Astrocyte (in vitro differentiated cells and primary cell): Measurements from ENCODE around the gene NOPCHAP1.

ENCODE experiments used
- EZH2 ChIP-seq: IDR thresholded peaks from 2 replicates; pipeline ENCODE4 v1.6.1; 2012; ENCODE audit warnings: mild to moderate bottlenecking, low read length, inconsistent platforms; ENCODE audit not compliant: insufficient read depth
- TF ChIP-seq, protein P1 (sequence below): IDR thresholded peaks from 2 replicates; pipeline ENCODE4 v1.5.1; 2011; ENCODE audit warnings: low read depth, mild to moderate bottlenecking, inconsistent platforms, low read length, moderate library complexity; ENCODE audit not compliant: insufficient read depth

DNA sequence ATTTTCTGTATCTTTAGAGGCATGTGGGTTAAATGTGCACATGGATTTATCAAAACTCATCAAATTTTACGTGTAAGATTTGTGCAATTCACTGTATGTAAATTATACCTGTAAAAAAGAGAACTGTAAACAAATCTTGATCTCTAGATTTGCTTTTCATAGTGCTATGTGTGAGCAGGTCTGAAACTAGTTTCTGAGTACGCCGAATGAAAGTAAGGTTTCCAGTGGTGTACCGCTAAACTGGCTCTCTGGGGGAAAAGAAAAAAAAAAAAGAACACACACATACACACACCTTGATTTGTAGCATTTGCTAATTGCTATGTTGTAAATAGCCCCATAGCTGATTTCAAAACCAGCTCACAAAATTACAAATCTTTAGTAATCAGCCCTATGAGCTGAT lies 19.4 kb upstream of the NOPCHAP1 start:
- TF ChIP-seq, protein P1, sequence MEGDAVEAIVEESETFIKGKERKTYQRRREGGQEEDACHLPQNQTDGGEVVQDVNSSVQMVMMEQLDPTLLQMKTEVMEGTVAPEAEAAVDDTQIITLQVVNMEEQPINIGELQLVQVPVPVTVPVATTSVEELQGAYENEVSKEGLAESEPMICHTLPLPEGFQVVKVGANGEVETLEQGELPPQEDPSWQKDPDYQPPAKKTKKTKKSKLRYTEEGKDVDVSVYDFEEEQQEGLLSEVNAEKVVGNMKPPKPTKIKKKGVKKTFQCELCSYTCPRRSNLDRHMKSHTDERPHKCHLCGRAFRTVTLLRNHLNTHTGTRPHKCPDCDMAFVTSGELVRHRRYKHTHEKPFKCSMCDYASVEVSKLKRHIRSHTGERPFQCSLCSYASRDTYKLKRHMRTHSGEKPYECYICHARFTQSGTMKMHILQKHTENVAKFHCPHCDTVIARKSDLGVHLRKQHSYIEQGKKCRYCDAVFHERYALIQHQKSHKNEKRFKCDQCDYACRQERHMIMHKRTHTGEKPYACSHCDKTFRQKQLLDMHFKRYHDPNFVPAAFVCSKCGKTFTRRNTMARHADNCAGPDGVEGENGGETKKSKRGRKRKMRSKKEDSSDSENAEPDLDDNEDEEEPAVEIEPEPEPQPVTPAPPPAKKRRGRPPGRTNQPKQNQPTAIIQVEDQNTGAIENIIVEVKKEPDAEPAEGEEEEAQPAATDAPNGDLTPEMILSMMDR: no peak
- TF ChIP-seq EZH2: no peak
